Kidney (tissue), 14 donors: ENCODE measurements around the gene TEX35. TPM values are rescaled to one million over a fixed set of nuclear protein-coding genes. Genes with fewer than 3 reads are reported as not detected.
"Not testable (repeated sequence)": the region's sequence is repeated elsewhere in the genome, so short reads cannot be mapped to it uniquely, and the experiment has no call there.

Experiments used
- DNase-seq, 5 donors: peaks; one replicate each; pipeline ENCODE4 v3.0.0-alpha.2; 2013 to 2020
- FAIRE-seq: peaks from 2 replicates; lab custom pipeline; 2012; peaks lifted over from hg19 to GRCh38; lab: Jason Lieb, UNC
- H3K27ac ChIP-seq, 2 donors: one replicate each; pipeline ENCODE4 v1.7.0; 2013; ENCODE audit warnings: low read depth in 2 of 2, low read length in 2 of 2, inconsistent platforms in 1 of 2
- H3K27me3 ChIP-seq: one replicate; pipeline ENCODE4 v1.7.1; 2013; ENCODE audit warnings: low read length, inconsistent platforms; ENCODE audit not compliant: control insufficient read depth, insufficient read depth
- H3K36me3 ChIP-seq, 3 donors: one replicate each; pipeline versions ENCODE4 v1.7.0 to v1.7.1; 2013; ENCODE audit warnings: low read length in 3 of 3, control low read depth in 1 of 3, inconsistent platforms in 1 of 3; ENCODE audit not compliant: insufficient read depth in 3 of 3, control insufficient read depth in 2 of 3
- H3K4me1 ChIP-seq, 3 donors: one replicate each; pipeline versions ENCODE4 v1.7.0 to v1.7.1; 2013; ENCODE audit warnings: low read length in 3 of 3, inconsistent platforms in 1 of 3, low read depth in 1 of 3; ENCODE audit not compliant: control insufficient read depth in 2 of 3, insufficient read depth in 2 of 3
- H3K4me3 ChIP-seq, 3 donors: one replicate each; pipeline versions ENCODE4 v1.7.0 to v1.8.1; 2013; ENCODE audit warnings: low read length in 3 of 3, control low read depth in 1 of 3, inconsistent platforms in 1 of 3
- H3K9ac ChIP-seq, 3 donors: one replicate each; pipeline versions ENCODE4 v1.7.0 to v1.7.1; 2013; ENCODE audit warnings: low read length in 3 of 3, control low read depth in 1 of 3, inconsistent platforms in 1 of 3
- H3K9me3 ChIP-seq, 3 donors: one replicate each; pipeline versions ENCODE4 v1.7.0 to v1.7.1; 2013; ENCODE audit warnings: low read length in 3 of 3, control low read depth in 1 of 3, inconsistent platforms in 1 of 3; ENCODE audit not compliant: control insufficient read depth in 2 of 3, insufficient read depth in 1 of 3
- CTCF ChIP-seq: IDR thresholded peaks from 3 replicates; pipeline ENCODE4 v1.5.1; 2012; ENCODE audit warnings: mild to moderate bottlenecking, moderate library complexity, borderline replicate concordance; ENCODE audit not compliant: insufficient read depth; ENCODE audit errors: extremely low read depth
- intact Hi-C: fragments of 100-400 bp; cut with DNase I; formaldehyde crosslinking; loops from one replicate; pipeline ENCODE4 v1.11.1; 2022
- polyA plus RNA-seq: library from polyadenylated mRNA; stranded (reverse); fragments of 350-450 nt; fragmentation: Illumina TruSeq; extraction: RNeasy Lipid Tissue Mini Kit (QIAGEN cat#74804); gene quantifications from one replicate; pipeline ENCODE4 v1.2.3, GENCODE V29; 2014; ENCODE audit warnings: low read depth, low replicate concordance; ENCODE audit not compliant: insufficient read depth
- total RNA-seq: library from RNA; stranded (reverse); fragmentation: NEBNext Ultra II Directional; extraction: Animal tissue kit (Norgen Biotek cat#: 25700); gene quantifications from one replicate; pipeline ENCODE4 v1.2.1, GENCODE V29; 2021
- donor health status: control.
- donor health status: control.
- donor health status: control.
- donor health status: control.
- donor health status: control.
- donor health status: DM: yes; HTN: yes; CAD: no.
- donor health status: Normal renal cell carcinoma (clear cell type).

The TEX35 gene
- total and polyA plus RNA-seq, 2 donors from 2014 or later = not detected

GRCh38 chr1:178502330-178502714, 10.6 kb upstream of the TEX35 start:
- no peak for DNase-seq
- H3K9me3 ChIP-seq = no peaks in the 10 kb centered on the region
- no peaks in the 10 kb centered on the region for H3K4me1 ChIP-seq
- no peak for FAIRE-seq
- H3K36me3 ChIP-seq = no peaks in the 10 kb centered on the region
- no peak overlapping the region for H3K27ac ChIP-seq
- intact Hi-C loops = loop anchor here (10.0 kb wide), 1 partner anchor 198 kb away; no protein-coding TSS in a partner anchor
- H3K9ac ChIP-seq = no peak overlapping the region
- no peaks in the 10 kb centered on the region for H3K27me3 ChIP-seq
- no peak overlapping the region for H3K4me3 ChIP-seq
- TF ChIP-seq CTCF = no peak

GRCh38 chr1:178502856-178503255, 10.1 kb upstream of the TEX35 start:
- Histone ChIP-seq H3K36me3 (no peaks in the 10 kb centered on the region), H3K27ac (no peak overlapping the region), H3K9me3 (no peaks in the 10 kb centered on the region), H3K4me1 (no peaks in the 10 kb centered on the region), H3K4me3 (no peak overlapping the region), H3K9ac (no peak overlapping the region), H3K27me3 (no peaks in the 10 kb centered on the region)
- DNase-seq (no peak), FAIRE-seq (no peak)
- TF ChIP-seq CTCF = no peak
- intact Hi-C loops = loop anchor here (10.0 kb wide), 1 partner anchor 198 kb away; no protein-coding TSS in a partner anchor

- not testable (repeated sequence) for H3K36me3 ChIP-seq, H3K27me3 ChIP-seq, H3K9me3 ChIP-seq, H3K4me1 ChIP-seq, FAIRE-seq, H3K9ac ChIP-seq, DNase-seq, H3K4me3 ChIP-seq, H3K27ac ChIP-seq
- intact Hi-C loops = loop anchor here (10.0 kb wide), 1 partner anchor 199 kb away; no protein-coding TSS in a partner anchor
Observed at GRCh38 chr1:178503316-178503715, 9.6 kb upstream of the TEX35 start.

- no peak overlapping the region for H3K27ac ChIP-seq
- H3K4me1 ChIP-seq = no peaks in the 10 kb centered on the region
- H3K27me3 ChIP-seq = no peaks in the 10 kb centered on the region
- no peak overlapping the region for H3K9ac ChIP-seq
- no peaks in the 10 kb centered on the region for H3K36me3 ChIP-seq
- no peak overlapping the region for H3K4me3 ChIP-seq
- DNase-seq (no peak), FAIRE-seq (no peak)
- intact Hi-C loops = loop anchor here (10.0 kb wide), 1 partner anchor 199 kb away; no protein-coding TSS in a partner anchor
- no peaks in the 10 kb centered on the region for H3K9me3 ChIP-seq
- TF ChIP-seq CTCF = no peak
Observed at GRCh38 chr1:178503849-178504248, 9.1 kb upstream of the TEX35 start.
